Measurements from ENCODE around the gene GALNT2.

DNA sequence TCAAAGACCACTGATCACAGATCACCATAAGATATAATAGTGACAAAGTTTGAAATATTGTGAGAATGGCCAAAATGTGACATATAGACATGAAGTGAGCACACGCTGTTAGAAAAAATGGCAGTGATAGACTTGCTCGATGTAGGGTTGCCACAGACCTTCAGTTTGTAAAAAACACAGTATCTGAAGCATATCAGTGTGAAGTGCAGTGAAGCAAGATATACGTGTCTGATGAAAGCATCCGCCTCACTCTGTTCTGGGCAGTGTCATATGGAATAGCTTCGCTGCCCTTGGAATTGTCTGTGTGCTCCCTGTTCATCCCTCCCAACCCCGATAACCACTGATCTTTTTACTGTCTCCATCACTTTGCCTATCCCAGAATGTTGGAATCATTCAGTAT is 50.7 kb downstream of the GALNT2 start:
- TF ChIP-seq, protein P1, sequence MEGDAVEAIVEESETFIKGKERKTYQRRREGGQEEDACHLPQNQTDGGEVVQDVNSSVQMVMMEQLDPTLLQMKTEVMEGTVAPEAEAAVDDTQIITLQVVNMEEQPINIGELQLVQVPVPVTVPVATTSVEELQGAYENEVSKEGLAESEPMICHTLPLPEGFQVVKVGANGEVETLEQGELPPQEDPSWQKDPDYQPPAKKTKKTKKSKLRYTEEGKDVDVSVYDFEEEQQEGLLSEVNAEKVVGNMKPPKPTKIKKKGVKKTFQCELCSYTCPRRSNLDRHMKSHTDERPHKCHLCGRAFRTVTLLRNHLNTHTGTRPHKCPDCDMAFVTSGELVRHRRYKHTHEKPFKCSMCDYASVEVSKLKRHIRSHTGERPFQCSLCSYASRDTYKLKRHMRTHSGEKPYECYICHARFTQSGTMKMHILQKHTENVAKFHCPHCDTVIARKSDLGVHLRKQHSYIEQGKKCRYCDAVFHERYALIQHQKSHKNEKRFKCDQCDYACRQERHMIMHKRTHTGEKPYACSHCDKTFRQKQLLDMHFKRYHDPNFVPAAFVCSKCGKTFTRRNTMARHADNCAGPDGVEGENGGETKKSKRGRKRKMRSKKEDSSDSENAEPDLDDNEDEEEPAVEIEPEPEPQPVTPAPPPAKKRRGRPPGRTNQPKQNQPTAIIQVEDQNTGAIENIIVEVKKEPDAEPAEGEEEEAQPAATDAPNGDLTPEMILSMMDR (IDR thresholded peaks at IDR 0.05; ENCODE audit: borderline replicate concordance, extremely low read depth, low read length, poor library complexity, severe bottlenecking) = no peak
- no peak for TF ChIP-seq EZH2 (IDR thresholded peaks at IDR 0.05; ENCODE audit: borderline replicate concordance, low read depth, low read length, severe bottlenecking)

Data from DND-41 (cell line).